DND-41 (cell line): Measurements from ENCODE around the gene AFF1.

ENCODE experiments used
- ATAC-seq: fragments of 200-7000 bp; cut with Tn5 transposase; 3 replicates; pipeline ENCODE4 v1.9.1; 2021; ENCODE audit warnings: low read depth; ENCODE audit not compliant: insufficient read depth
- DNase-seq: peaks from one replicate; pipeline ENCODE4 v3.0.0-alpha.2; 2020
- H2AFZ ChIP-seq: 2 replicates; pipeline ENCODE4 v1.6.0; 2012; ENCODE audit warnings: low read depth, low read length
- H3K27ac ChIP-seq: 2 replicates; pipeline ENCODE4 v1.5.1; 2012; ENCODE audit warnings: low read length, inconsistent platforms
- H3K27me3 ChIP-seq: fragments of 200-600 bp; sonication (generic); 2 replicates; pipeline ENCODE4 v1.6.0; 2012; ENCODE audit warnings: low read length, mild to moderate bottlenecking, inconsistent platforms; ENCODE audit not compliant: insufficient read depth, poor library complexity
- H3K36me3 ChIP-seq: 2 replicates; pipeline ENCODE4 v1.5.1; 2012; ENCODE audit warnings: low read length, inconsistent platforms; ENCODE audit not compliant: insufficient read depth
- H3K4me1 ChIP-seq: 2 replicates; pipeline ENCODE4 v1.5.1; 2012; ENCODE audit warnings: mild to moderate bottlenecking, low read length; ENCODE audit not compliant: insufficient read depth
- H3K4me2 ChIP-seq: 2 replicates; pipeline ENCODE4 v1.6.0; 2012; ENCODE audit warnings: mild to moderate bottlenecking, moderate library complexity, low read length, inconsistent platforms; ENCODE audit not compliant: insufficient read depth
- H3K4me3 ChIP-seq, 2 experiments: fragments of 200-600 bp in 1 of 2; shearing (Covaris generic) in 1 of 2; 2 replicates each; pipeline ENCODE4 v1.5.1; 2012 to 2016; ENCODE audit warnings: inconsistent platforms in 2 of 2, low read length in 2 of 2, mild to moderate bottlenecking in 2 of 2, low read depth in 1 of 2, moderate library complexity in 1 of 2
- H3K79me2 ChIP-seq: 2 replicates; pipeline ENCODE4 v1.6.0; 2012; ENCODE audit warnings: low read length, inconsistent platforms; ENCODE audit not compliant: insufficient read depth
- H3K9ac ChIP-seq: 2 replicates; pipeline ENCODE4 v1.6.0; 2012; ENCODE audit warnings: low read depth, mild to moderate bottlenecking, inconsistent platforms, low read length, moderate library complexity
- H3K9me3 ChIP-seq: 2 replicates; pipeline ENCODE4 v1.5.1; 2012; ENCODE audit warnings: low read length, moderate library complexity, mild to moderate bottlenecking, inconsistent platforms; ENCODE audit not compliant: insufficient read depth, severe bottlenecking
- H4K20me1 ChIP-seq: 2 replicates; pipeline ENCODE4 v1.6.0; 2012; ENCODE audit warnings: low read length; ENCODE audit not compliant: insufficient read depth
- EZH2 ChIP-seq: IDR thresholded peaks from 3 replicates; pipeline ENCODE4 v1.6.1; 2012; ENCODE audit warnings: borderline replicate concordance, low read depth, mild to moderate bottlenecking, moderate library complexity, low read length, inconsistent platforms; ENCODE audit not compliant: severe bottlenecking
- TF ChIP-seq, protein P1 (sequence below): IDR thresholded peaks from 2 replicates; pipeline ENCODE4 v1.5.1; 2012; ENCODE audit warnings: borderline replicate concordance, low read length, moderate library complexity, mild to moderate bottlenecking; ENCODE audit not compliant: poor library complexity, severe bottlenecking; ENCODE audit errors: extremely low read depth

Gene AFF1

DNA sequence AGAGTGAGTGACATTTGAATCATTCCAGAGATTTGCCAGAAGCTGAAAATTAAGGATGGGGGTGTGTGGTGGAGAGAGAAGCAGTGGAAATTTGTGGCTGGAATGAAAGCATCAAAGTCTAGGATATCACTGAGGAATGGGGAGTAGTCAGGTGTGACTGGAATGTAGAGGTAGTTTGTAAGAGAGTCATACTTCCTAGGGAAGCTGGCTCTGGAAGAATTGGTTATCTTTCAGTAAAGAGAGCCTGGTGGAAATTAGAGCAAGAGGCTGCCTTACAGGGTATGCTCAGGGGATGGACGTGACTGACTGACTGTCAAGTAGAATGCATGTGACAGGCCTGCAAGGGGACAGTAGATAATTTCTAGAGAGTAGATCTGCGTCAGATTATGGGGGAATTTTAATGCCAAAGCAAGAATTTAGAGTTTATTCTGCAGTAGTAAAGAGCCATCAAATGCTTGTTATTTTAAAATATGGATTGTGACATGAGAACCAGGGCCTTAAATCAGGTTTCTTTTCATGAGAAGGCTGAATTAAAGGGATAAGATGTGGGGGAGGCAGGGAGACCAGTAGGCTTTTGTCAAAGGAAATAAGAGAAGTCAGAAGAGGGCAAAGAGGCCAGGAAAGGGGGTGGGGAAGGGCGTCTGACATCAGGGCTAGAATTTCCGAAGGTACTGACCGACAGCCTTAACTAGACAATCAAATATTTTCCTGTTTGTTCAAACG lies 109.9 kb downstream of the AFF1 start:
- TF ChIP-seq, protein P1, sequence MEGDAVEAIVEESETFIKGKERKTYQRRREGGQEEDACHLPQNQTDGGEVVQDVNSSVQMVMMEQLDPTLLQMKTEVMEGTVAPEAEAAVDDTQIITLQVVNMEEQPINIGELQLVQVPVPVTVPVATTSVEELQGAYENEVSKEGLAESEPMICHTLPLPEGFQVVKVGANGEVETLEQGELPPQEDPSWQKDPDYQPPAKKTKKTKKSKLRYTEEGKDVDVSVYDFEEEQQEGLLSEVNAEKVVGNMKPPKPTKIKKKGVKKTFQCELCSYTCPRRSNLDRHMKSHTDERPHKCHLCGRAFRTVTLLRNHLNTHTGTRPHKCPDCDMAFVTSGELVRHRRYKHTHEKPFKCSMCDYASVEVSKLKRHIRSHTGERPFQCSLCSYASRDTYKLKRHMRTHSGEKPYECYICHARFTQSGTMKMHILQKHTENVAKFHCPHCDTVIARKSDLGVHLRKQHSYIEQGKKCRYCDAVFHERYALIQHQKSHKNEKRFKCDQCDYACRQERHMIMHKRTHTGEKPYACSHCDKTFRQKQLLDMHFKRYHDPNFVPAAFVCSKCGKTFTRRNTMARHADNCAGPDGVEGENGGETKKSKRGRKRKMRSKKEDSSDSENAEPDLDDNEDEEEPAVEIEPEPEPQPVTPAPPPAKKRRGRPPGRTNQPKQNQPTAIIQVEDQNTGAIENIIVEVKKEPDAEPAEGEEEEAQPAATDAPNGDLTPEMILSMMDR, result no peak
- no peak for TF ChIP-seq EZH2
- Histone ChIP-seq H3K79me2 (peaks cover 96% of the 10 kb centered on the region), H3K9ac (no peak overlapping the region), H3K36me3 (peaks cover 30% of the 10 kb centered on the region), H3K4me3 (no peak overlapping the region), H3K9me3 (no peaks in the 10 kb centered on the region), H3K27me3 (no peaks in the 10 kb centered on the region), H3K27ac (no peak overlapping the region), H3K4me1 (no peaks in the 10 kb centered on the region), H4K20me1 (peaks cover 52% of the 10 kb centered on the region), H2AFZ (no peak overlapping the region), H3K4me2 (no peak overlapping the region)
- no peak for DNase-seq
- no peak for ATAC-seq

DNA sequence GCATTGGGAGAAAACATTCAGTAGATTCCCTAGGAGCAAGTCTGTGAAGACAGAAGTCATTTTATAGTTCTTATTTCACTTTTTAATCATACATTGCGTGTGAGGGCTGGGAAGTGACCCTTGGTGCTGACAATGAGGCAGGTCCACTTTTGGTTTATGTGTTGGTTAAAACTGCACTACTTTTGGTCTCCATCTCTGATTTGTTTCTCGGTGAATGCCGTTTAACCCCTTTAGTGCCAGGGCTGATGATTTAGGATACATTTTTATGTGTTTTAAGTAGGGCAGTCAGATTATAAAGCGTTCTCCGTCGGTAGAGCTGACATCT lies 110.4 kb downstream of the AFF1 start:
- H3K27me3 ChIP-seq, result no peaks in the 10 kb centered on the region
- H3K27ac ChIP-seq, result no peak overlapping the region
- no peak overlapping the region for H3K4me3 ChIP-seq
- no peak for DNase-seq
- H3K36me3 ChIP-seq, result peaks cover 30% of the 10 kb centered on the region
- peaks cover 96% of the 10 kb centered on the region for H3K79me2 ChIP-seq
- ATAC-seq, result no peak
- H3K9me3 ChIP-seq, result no peaks in the 10 kb centered on the region
- no peaks in the 10 kb centered on the region for H3K4me1 ChIP-seq
- no peak overlapping the region for H3K4me2 ChIP-seq
- no peak overlapping the region for H2AFZ ChIP-seq
- H4K20me1 ChIP-seq, result peaks cover 48% of the 10 kb centered on the region
- no peak overlapping the region for H3K9ac ChIP-seq
- no peak for TF ChIP-seq EZH2
- TF ChIP-seq, protein P1, result no peak

DNA sequence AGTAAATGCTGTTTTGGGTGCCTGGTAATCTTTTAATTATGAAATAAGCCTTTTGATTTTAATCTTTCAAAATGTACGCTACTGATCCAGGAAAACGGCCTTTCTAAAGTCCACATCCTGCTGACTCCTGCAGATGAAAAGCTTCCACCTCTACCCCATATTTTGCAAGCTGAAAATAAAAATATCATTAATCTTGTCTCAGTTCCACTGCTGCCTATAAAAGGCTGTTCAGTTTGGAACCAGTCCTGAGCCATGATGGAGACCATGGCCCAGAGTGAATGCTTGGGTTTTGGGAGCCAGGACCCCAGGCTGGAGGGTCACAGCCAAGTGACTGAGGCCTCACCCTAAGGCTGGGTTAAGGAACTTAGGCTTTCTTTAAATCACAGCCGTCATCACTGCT lies 110.8 kb downstream of the AFF1 start:
- Histone ChIP-seq H3K79me2 (peaks cover 96% of the 10 kb centered on the region), H3K9ac (no peak overlapping the region), H3K4me3 (no peak overlapping the region), H3K27me3 (no peaks in the 10 kb centered on the region), H3K36me3 (peaks cover 35% of the 10 kb centered on the region), H3K9me3 (no peaks in the 10 kb centered on the region), H3K4me1 (no peaks in the 10 kb centered on the region), H3K4me2 (no peak overlapping the region), H3K27ac (no peak overlapping the region), H4K20me1 (peaks cover 47% of the 10 kb centered on the region), H2AFZ (no peak overlapping the region)
- ATAC-seq (no peak), DNase-seq (no peak)
- TF ChIP-seq, protein P1, result no peak
- TF ChIP-seq EZH2, result no peak
